CD8-positive, alpha-beta memory T cell (primary cell): ENCODE measurements around the gene JOSD2. TPM values are rescaled to one million over a fixed set of nuclear protein-coding genes. Genes with fewer than 3 reads are reported as not detected.

ENCODE experiments used
- CTCF ChIA-PET: fragments of 350-600 bp; sonication (Branson Sonifier 250); formaldehyde crosslinking; loops from one replicate; lab custom pipeline; 2021; ENCODE audit warnings: antibody characterized with exemption; lab: Charles Lee
- POLR2A ChIA-PET: fragments of 350-600 bp; sonication (Branson Sonifier 250); formaldehyde crosslinking; loops from one replicate; lab custom pipeline; 2021; ENCODE audit warnings: antibody characterized with exemption; lab: Charles Lee
- DNase-seq, 5 donors: peaks; one replicate each; pipeline versions ENCODE4 v3.0.0 to v3.0.0-alpha.2; 2020 to 2022; ENCODE audit warnings: mixed read lengths in 1 of 5
- H3K27ac ChIP-seq: one replicate; pipeline ENCODE4 v1.7.0; 2013; ENCODE audit warnings: low read depth, mild to moderate bottlenecking, low read length, moderate library complexity
- H3K27me3 ChIP-seq: 2 replicates; pipeline ENCODE4 v1.7.0; 2013; ENCODE audit warnings: low read length, mild to moderate bottlenecking; ENCODE audit not compliant: insufficient read depth, poor library complexity, severe bottlenecking
- H3K36me3 ChIP-seq: 2 replicates; pipeline ENCODE4 v1.7.0; 2013; ENCODE audit warnings: mild to moderate bottlenecking, low read length, moderate library complexity; ENCODE audit not compliant: insufficient read depth
- H3K4me1 ChIP-seq: 2 replicates; pipeline ENCODE4 v1.7.0; 2013; ENCODE audit warnings: mild to moderate bottlenecking, low read length, moderate library complexity; ENCODE audit not compliant: insufficient read depth
- H3K4me3 ChIP-seq: 2 replicates; pipeline ENCODE4 v1.7.0; 2013; ENCODE audit warnings: mild to moderate bottlenecking, low read length
- H3K9me3 ChIP-seq: 2 replicates; pipeline ENCODE4 v1.7.0; 2013; ENCODE audit warnings: mild to moderate bottlenecking, low read length
- H3K27ac Mint-ChIP-seq, 8 donors: one replicate each; pipeline ENCODE4 v1.8.0; 2020 to 2021; ENCODE audit warnings: mixed read lengths in 8 of 8, mild to moderate bottlenecking in 6 of 8, inconsistent platforms in 3 of 8, moderate library complexity in 3 of 8
- H3K27me3 Mint-ChIP-seq, 2 donors: one replicate each; pipeline ENCODE4 v1.8.0; 2020 to 2021; ENCODE audit warnings: mixed read lengths in 2 of 2, mild to moderate bottlenecking in 1 of 2, moderate library complexity in 1 of 2
- H3K36me3 Mint-ChIP-seq, 3 donors: one replicate each; pipeline ENCODE4 v1.8.0; 2020 to 2021; ENCODE audit warnings: mixed read lengths in 3 of 3, inconsistent platforms in 1 of 3, mild to moderate bottlenecking in 1 of 3
- H3K4me1 Mint-ChIP-seq, 3 donors: one replicate each; pipeline ENCODE4 v1.8.0; 2020 to 2021; ENCODE audit warnings: mixed read lengths in 3 of 3, inconsistent platforms in 1 of 3, mild to moderate bottlenecking in 1 of 3
- H3K4me3 Mint-ChIP-seq, 7 donors: one replicate each; pipeline ENCODE4 v1.8.0; 2020 to 2021; ENCODE audit warnings: mixed read lengths in 7 of 7, mild to moderate bottlenecking in 6 of 7, moderate library complexity in 4 of 7, inconsistent platforms in 2 of 7
- H3K9me3 Mint-ChIP-seq, 5 donors: one replicate each; pipeline ENCODE4 v1.8.0; 2020 to 2022; ENCODE audit warnings: mixed read lengths in 5 of 5, mild to moderate bottlenecking in 3 of 5, moderate library complexity in 2 of 5, inconsistent platforms in 1 of 5
- polyA plus RNA-seq: library from polyadenylated mRNA; unstranded; fragments of 300-500 nt; fragmentation: Illumina TruSeq; gene quantifications from one replicate; pipeline ENCODE4 v1.2.3, GENCODE V29; 2021
- total RNA-seq, 2 experiments: library from RNA; stranded (reverse); gene quantifications; one replicate each; pipeline ENCODE4 v1.2.3, GENCODE V29; 2021

The JOSD2 gene
- total and polyA plus RNA-seq, 3 experiments from 2014 or later = 28.4 to 50.9 (median 47.4) TPM

GRCh38 chr19:50555033-50555432, 44.0 kb upstream of the JOSD2 start:
- peaks cover 49 to 71% of the 10 kb centered on the region in 2 donors for H3K27me3 Mint-ChIP-seq
- H3K36me3 Mint-ChIP-seq = no peaks in the 10 kb centered on the region
- H3K4me3 Mint-ChIP-seq = peak overlapping the region in 2 of 7 donors; percentile 15 to 28
- Histone ChIP-seq H3K27ac (no peak overlapping the region), H3K27me3 (peaks cover 18% of the 10 kb centered on the region), H3K36me3 (no peaks in the 10 kb centered on the region), H3K4me3 (no peak overlapping the region), H3K9me3 (no peaks in the 10 kb centered on the region), H3K4me1 (peaks cover 8% of the 10 kb centered on the region)
- POLR2A ChIA-PET = no interaction called here
- no peak overlapping the region for H3K27ac Mint-ChIP-seq
- peaks cover 4 to 22% (median 8%) of the 10 kb centered on the region in 3 donors for H3K4me1 Mint-ChIP-seq
- no peak for DNase-seq
- CTCF ChIA-PET = no interaction called here
- no peaks in the 10 kb centered on the region for H3K9me3 Mint-ChIP-seq

GRCh38 chr19:50554212-50554611, 43.2 kb upstream of the JOSD2 start:
- Histone ChIP-seq H3K4me1 (peaks cover 8% of the 10 kb centered on the region), H3K4me3 (no peak overlapping the region), H3K9me3 (no peaks in the 10 kb centered on the region), H3K27ac (no peak overlapping the region), H3K36me3 (no peaks in the 10 kb centered on the region), H3K27me3 (peaks cover 22% of the 10 kb centered on the region)
- H3K36me3 Mint-ChIP-seq = no peaks in the 10 kb centered on the region
- no peak overlapping the region for H3K4me3 Mint-ChIP-seq
- peaks cover 46 to 77% of the 10 kb centered on the region in 2 donors for H3K27me3 Mint-ChIP-seq
- ChIA-PET CTCF (no interaction called here), POLR2A (no interaction called here)
- no peak for DNase-seq
- H3K4me1 Mint-ChIP-seq = peaks cover 4 to 22% (median 8%) of the 10 kb centered on the region in 3 donors
- no peaks in the 10 kb centered on the region for H3K9me3 Mint-ChIP-seq
- no peak overlapping the region for H3K27ac Mint-ChIP-seq

GRCh38 chr19:50553134-50553703, 42.2 kb upstream of the JOSD2 start:
- no peak overlapping the region for H3K27ac ChIP-seq
- H3K27ac Mint-ChIP-seq = no peak overlapping the region
- peaks cover 4 to 22% (median 8%) of the 10 kb centered on the region in 3 donors for H3K4me1 Mint-ChIP-seq
- no peak for DNase-seq
- ChIA-PET POLR2A (no interaction called here), CTCF (no interaction called here)
- H3K4me1 ChIP-seq = peaks cover 8% of the 10 kb centered on the region
- peaks cover 22% of the 10 kb centered on the region for H3K27me3 ChIP-seq
- no peaks in the 10 kb centered on the region for H3K9me3 ChIP-seq
- no peaks in the 10 kb centered on the region for H3K36me3 Mint-ChIP-seq
- no peaks in the 10 kb centered on the region for H3K36me3 ChIP-seq
- H3K9me3 Mint-ChIP-seq = peaks cover 0 to 3% (median 0%) of the 10 kb centered on the region in 5 donors
- peaks cover 43 to 74% of the 10 kb centered on the region in 2 donors for H3K27me3 Mint-ChIP-seq
- H3K4me3 Mint-ChIP-seq = no peak overlapping the region
- H3K4me3 ChIP-seq = no peak overlapping the region

- Histone ChIP-seq H3K4me1 (peaks cover 8% of the 10 kb centered on the region), H3K27me3 (peaks cover 22% of the 10 kb centered on the region), H3K9me3 (no peaks in the 10 kb centered on the region), H3K27ac (no peak overlapping the region), H3K4me3 (no peak overlapping the region), H3K36me3 (no peaks in the 10 kb centered on the region)
- no peak overlapping the region for H3K27ac Mint-ChIP-seq
- DNase-seq = no peak
- ChIA-PET POLR2A (no interaction called here), CTCF (no interaction called here)
- H3K4me1 Mint-ChIP-seq = peaks cover 4 to 22% (median 8%) of the 10 kb centered on the region in 3 donors
- peaks cover 0 to 3% (median 0%) of the 10 kb centered on the region in 5 donors for H3K9me3 Mint-ChIP-seq
- no peaks in the 10 kb centered on the region for H3K36me3 Mint-ChIP-seq
- H3K4me3 Mint-ChIP-seq = no peak overlapping the region
- H3K27me3 Mint-ChIP-seq = peaks cover 38 to 71% of the 10 kb centered on the region in 2 donors
Measured at GRCh38 chr19:50552540-50552939, 41.5 kb upstream of the JOSD2 start.

- Histone ChIP-seq H3K4me1 (peaks cover 8% of the 10 kb centered on the region), H3K9me3 (no peaks in the 10 kb centered on the region), H3K27ac (no peak overlapping the region), H3K36me3 (no peaks in the 10 kb centered on the region), H3K4me3 (no peak overlapping the region), H3K27me3 (peaks cover 22% of the 10 kb centered on the region)
- Mint-ChIP-seq H3K36me3 (no peaks in the 10 kb centered on the region), H3K27me3 (peaks cover 32 to 69% of the 10 kb centered on the region in 2 donors), H3K9me3 (peaks cover 0 to 3% (median 0%) of the 10 kb centered on the region in 5 donors), H3K4me3 (no peak overlapping the region), H3K4me1 (peaks cover 4 to 22% (median 8%) of the 10 kb centered on the region in 3 donors), H3K27ac (no peak overlapping the region)
- ChIA-PET POLR2A (no interaction called here), CTCF (no interaction called here)
- DNase-seq = no peak
Measured at GRCh38 chr19:50551715-50552187, 40.8 kb upstream of the JOSD2 start.

GRCh38 chr19:50551034-50551714, 40.2 kb upstream of the JOSD2 start:
- Mint-ChIP-seq H3K4me1 (peaks cover 0 to 17% (median 4%) of the 10 kb centered on the region in 3 donors), H3K36me3 (no peaks in the 10 kb centered on the region), H3K9me3 (peaks cover 0 to 3% (median 0%) of the 10 kb centered on the region in 5 donors), H3K27ac (peak overlapping the region in 1 of 8 donors; percentile 74), H3K4me3 (no peak overlapping the region), H3K27me3 (peaks cover 28 to 63% of the 10 kb centered on the region in 2 donors)
- Histone ChIP-seq H3K9me3 (no peaks in the 10 kb centered on the region), H3K27me3 (peaks cover 22% of the 10 kb centered on the region), H3K4me1 (peaks cover 4% of the 10 kb centered on the region), H3K27ac (no peak overlapping the region), H3K4me3 (no peak overlapping the region), H3K36me3 (no peaks in the 10 kb centered on the region)
- CTCF ChIA-PET = no interaction called here
- DNase-seq = no peak
- POLR2A ChIA-PET = no interaction called here

GRCh38 chr19:50550594-50550966, 39.6 kb upstream of the JOSD2 start:
- Mint-ChIP-seq H3K4me3 (no peak overlapping the region), H3K4me1 (peaks cover 0 to 11% (median 4%) of the 10 kb centered on the region in 3 donors), H3K36me3 (no peaks in the 10 kb centered on the region), H3K27me3 (peaks cover 25 to 59% of the 10 kb centered on the region in 2 donors), H3K27ac (peak overlapping the region in 1 of 8 donors; percentile 36), H3K9me3 (peaks cover 0 to 3% (median 0%) of the 10 kb centered on the region in 5 donors)
- Histone ChIP-seq H3K9me3 (no peaks in the 10 kb centered on the region), H3K27me3 (peaks cover 18% of the 10 kb centered on the region), H3K4me3 (no peak overlapping the region), H3K4me1 (no peaks in the 10 kb centered on the region), H3K36me3 (no peaks in the 10 kb centered on the region), H3K27ac (no peak overlapping the region)
- no peak for DNase-seq
- ChIA-PET CTCF (no interaction called here), POLR2A (no interaction called here)

GRCh38 chr19:50549927-50550593, 39.1 kb upstream of the JOSD2 start:
- Mint-ChIP-seq H3K4me1 (peaks cover 0 to 6% (median 4%) of the 10 kb centered on the region in 3 donors), H3K27ac (peak overlapping the region in 1 of 8 donors; percentile 52), H3K4me3 (no peak overlapping the region), H3K27me3 (peaks cover 21 to 54% of the 10 kb centered on the region in 2 donors), H3K9me3 (peaks cover 0 to 3% (median 0%) of the 10 kb centered on the region in 5 donors), H3K36me3 (no peaks in the 10 kb centered on the region)
- CTCF ChIA-PET = no interaction called here
- H3K4me3 ChIP-seq = no peak overlapping the region
- no peaks in the 10 kb centered on the region for H3K4me1 ChIP-seq
- H3K27ac ChIP-seq = no peak overlapping the region
- no peaks in the 10 kb centered on the region for H3K9me3 ChIP-seq
- POLR2A ChIA-PET = no interaction called here
- DNase-seq = no peak
- peaks cover 17% of the 10 kb centered on the region for H3K27me3 ChIP-seq
- H3K36me3 ChIP-seq = no peaks in the 10 kb centered on the region
